GM12874 (cell line): Measurements from ENCODE around the gene PIK3R6.

Source experiments
- TF ChIP-seq, protein P1 (sequence below): IDR thresholded peaks from 2 replicates; pipeline ENCODE4 v1.5.1; 2011; ENCODE audit warnings: low read depth, mild to moderate bottlenecking, control low read depth, low read length, moderate library complexity; ENCODE audit not compliant: insufficient read depth

PIK3R6 gene

DNA sequence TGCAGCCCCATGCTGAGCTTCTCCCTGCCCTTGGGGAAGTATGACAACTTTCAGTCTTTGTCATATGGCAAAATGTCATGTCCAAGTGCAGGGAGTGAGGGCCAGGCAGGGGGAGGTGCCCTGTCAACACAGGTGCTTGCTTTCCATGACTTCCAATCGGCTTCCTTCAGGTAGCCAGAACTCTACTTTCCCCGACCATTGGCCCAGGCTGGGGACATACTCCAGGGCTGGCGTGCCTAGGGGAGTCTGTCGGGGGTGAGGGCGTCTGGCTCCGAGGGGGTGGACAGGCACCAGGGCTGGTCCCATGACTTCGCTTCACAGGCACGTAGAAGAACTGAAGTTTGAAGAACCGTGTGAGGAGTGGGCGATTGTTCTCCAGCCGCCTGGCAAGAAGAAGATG, 19.8 kb upstream of the PIK3R6 start:
- TF ChIP-seq, protein P1, sequence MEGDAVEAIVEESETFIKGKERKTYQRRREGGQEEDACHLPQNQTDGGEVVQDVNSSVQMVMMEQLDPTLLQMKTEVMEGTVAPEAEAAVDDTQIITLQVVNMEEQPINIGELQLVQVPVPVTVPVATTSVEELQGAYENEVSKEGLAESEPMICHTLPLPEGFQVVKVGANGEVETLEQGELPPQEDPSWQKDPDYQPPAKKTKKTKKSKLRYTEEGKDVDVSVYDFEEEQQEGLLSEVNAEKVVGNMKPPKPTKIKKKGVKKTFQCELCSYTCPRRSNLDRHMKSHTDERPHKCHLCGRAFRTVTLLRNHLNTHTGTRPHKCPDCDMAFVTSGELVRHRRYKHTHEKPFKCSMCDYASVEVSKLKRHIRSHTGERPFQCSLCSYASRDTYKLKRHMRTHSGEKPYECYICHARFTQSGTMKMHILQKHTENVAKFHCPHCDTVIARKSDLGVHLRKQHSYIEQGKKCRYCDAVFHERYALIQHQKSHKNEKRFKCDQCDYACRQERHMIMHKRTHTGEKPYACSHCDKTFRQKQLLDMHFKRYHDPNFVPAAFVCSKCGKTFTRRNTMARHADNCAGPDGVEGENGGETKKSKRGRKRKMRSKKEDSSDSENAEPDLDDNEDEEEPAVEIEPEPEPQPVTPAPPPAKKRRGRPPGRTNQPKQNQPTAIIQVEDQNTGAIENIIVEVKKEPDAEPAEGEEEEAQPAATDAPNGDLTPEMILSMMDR: no peak

DNA sequence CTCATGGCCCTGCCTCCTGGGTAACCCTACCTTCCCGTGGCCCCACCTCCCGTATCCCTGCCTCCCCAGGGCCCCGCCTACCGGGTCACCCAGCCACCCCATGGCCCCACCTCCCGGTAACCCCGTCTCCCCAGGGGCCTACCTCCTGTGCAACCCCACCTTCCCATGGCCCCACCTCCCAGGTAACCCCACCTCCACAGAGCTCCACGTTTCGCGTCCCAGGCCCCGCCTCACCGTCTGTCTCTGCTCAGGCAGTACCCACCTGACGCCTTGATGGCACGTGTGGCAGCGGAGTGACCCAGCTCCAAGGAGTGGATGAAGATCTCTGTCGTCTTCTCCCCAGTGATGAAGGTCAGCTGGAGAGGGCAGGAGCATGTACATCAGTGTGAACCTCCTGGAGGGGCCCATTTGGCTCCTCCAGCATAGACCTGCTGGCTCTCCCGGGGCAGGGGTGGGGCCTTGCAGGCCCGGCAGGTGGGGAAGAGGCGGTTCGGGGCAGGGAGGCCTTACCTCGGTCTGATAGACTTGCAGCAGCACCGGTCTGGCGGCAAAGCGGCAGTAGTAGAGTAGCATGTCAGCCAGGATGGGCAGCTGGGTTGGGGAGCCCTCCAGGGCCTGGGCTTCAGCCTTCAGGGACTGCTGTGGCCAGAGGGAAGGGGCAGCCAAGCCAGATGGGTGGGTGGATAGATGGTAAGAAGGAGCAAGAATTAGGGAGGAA, 18.7 kb upstream of the PIK3R6 start:
- TF ChIP-seq, protein P1: no peak

DNA sequence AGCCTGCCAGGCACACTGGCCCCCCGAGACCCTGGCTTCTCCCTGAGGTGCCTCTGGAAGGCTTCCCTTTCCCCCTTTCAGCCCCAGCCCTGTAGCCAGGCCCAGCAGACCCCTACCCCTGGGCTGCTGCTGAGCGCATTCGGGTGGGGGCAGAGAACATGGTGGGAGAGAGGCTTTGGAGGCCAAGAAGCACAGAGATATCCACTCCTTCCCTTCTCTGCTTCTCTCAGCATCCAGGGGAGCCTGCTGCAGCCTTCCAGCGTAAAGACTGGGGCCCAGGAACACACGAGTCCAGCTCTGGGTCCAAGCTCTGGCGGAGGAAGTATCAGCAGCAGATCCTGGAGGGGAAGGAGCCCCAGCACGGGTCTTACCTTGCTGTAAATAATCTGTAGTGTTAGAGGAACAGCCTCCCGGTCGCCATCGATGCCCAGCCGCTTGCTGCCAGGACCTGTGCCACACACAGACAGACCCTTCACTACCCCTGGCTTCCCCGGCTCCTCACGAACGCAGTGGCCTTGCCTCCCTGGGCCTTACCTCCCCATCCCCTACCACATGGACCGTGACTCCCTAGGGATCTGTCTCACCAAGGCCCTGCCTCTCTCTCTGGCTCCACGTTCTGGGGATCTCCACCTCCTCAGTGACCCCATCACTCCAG, 17.0 kb upstream of the PIK3R6 start:
- TF ChIP-seq, protein P1: no peak

DNA sequence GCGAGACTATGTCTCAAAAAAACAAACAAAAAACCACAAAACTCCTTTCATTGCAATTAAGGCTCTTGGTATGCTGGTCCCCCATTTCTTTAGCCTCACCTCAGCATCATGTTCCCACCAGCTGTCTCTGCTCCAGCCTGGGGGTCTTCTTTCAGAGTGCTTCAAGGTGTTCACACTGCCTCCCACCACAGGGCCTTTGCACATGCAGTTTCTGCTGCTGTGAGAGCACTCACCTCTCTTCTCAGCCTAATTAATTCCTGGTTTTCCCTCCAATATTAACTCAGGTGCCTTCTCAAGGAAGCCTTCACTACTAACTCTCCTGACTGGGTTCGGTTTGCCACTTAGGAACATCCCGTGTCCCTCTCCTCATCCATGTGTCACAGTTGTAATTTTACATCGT, 15.9 kb upstream of the PIK3R6 start:
- TF ChIP-seq, protein P1: no peak

DNA sequence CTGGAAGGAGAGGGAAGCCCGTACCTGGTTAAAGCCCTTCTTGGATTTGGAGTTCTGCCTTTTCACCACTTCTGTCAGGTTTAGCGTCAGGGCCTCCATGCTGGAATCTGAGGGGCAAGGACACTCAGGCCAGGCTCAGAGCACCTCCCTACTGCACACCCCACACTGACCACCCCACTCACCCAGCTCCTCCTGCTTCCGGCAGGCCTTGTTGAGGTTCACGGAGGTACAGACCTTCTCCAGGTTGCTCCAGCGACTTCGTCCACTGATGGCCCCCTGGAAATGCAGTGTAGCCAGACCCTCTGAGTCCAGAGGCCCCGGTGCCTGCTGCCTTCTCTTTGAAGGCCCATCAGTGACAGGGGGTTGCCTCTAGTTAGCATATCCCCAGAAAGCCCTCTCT, 14.1 kb upstream of the PIK3R6 start:
- TF ChIP-seq, protein P1: no peak

DNA sequence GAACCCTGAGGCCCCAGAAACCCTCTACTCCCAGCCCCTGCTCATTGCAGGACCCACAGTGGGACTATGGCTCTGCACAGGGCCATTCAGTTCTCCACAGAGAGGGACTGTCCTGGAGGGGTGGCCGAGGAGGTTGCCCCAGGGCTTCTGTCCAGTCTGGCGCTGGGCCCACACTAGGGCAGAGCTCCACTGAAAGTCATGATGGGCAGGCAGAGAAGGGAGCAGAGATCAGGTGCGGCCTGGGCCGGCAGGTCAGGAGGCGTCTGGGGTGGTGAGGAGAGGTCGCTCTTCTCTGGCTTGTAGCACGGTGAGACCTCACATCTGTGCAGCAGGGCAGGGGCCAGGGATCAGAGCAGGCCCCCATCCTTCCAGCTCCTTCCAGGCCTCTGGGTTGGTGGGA, 13.0 kb upstream of the PIK3R6 start:
- TF ChIP-seq, protein P1: no peak

DNA sequence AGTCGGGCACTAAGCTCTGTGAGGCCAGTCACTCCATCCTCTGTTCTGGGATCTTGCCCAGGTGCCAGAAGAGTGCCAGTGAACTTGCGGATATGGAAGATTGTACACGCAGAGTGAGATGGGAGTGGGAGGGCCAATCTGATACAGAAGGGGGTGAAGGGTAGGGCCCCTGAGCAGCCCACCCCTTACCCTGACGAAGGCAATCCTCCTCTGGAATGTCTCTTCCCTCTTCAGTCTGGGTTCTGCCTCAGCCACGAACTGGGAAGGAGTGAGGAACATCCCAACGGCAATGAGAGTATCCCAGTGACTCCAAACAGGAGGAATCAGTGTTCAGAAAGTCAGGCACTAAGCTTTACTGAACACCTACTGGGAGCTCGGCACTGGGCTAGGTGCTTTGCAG, 11.9 kb upstream of the PIK3R6 start:
- TF ChIP-seq, protein P1: no peak
